GM12801 (cell line): ENCODE results near the gene LEF1.

Experiments used
- TF ChIP-seq, protein P1 (sequence below): IDR thresholded peaks from one replicate; pipeline ENCODE4 v1.5.1; 2011; ENCODE audit warnings: control low read depth; ENCODE audit not compliant: insufficient read length; ENCODE audit errors: extremely low read depth

The LEF1 gene

DNA sequence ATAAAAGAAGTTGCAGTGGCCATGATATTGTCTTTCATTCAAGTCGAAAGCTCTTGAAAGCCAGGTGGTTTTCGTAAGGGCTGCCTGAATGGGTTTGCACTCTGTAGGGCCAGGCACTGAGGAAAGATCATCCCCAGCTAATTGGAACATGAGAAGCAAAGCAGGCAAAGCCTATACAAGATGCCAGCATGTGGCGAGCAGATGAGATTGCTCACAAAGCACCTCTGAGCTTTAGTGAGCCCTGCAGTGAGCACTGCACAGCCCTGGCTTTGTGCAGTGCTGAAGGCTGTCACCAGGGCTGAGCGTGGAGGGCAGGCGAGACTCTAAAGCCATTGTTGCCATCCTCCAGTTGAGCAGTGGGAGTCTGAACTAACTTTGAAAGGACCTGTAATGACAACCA lies 125.2 kb downstream of the LEF1 start:
- TF ChIP-seq, protein P1, sequence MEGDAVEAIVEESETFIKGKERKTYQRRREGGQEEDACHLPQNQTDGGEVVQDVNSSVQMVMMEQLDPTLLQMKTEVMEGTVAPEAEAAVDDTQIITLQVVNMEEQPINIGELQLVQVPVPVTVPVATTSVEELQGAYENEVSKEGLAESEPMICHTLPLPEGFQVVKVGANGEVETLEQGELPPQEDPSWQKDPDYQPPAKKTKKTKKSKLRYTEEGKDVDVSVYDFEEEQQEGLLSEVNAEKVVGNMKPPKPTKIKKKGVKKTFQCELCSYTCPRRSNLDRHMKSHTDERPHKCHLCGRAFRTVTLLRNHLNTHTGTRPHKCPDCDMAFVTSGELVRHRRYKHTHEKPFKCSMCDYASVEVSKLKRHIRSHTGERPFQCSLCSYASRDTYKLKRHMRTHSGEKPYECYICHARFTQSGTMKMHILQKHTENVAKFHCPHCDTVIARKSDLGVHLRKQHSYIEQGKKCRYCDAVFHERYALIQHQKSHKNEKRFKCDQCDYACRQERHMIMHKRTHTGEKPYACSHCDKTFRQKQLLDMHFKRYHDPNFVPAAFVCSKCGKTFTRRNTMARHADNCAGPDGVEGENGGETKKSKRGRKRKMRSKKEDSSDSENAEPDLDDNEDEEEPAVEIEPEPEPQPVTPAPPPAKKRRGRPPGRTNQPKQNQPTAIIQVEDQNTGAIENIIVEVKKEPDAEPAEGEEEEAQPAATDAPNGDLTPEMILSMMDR: no peak

DNA sequence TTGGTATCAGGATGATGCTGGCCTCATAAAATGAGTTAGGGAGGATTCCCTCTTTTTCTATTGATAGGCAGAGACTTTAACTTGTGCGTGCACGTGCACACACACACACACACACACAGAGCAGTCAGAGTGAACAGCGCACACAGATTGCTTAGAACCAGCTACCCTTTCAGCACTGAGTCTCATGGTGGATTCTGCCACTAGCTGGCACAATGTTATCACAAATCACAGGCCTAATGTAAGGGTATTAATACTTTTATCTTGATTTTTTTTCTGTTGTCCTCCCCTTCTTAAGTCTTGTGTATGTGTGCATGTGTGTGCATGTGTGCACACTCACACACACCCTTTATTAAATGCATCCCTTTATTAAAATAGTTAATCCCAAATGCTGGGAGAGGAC lies 125.8 kb downstream of the LEF1 start:
- TF ChIP-seq, protein P1: no peak

DNA sequence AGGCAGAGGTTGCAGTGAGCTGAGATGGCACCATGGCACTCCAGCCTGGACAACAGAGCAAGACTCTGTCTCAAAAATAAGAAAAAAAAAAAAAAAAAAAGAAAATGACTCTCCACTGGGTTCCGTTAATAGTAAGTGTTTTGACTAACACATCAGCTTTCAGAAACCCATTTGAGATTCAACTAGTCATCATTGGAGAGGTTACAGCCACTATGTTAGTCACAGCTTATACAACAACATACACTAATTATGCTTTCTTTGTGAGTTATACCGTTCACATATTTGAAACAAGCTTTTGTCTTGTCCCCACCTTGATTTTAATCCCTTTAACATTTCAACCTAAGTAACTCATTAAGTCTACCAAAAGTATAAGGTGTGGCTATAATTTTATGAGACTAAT lies 130.8 kb downstream of the LEF1 start:
- TF ChIP-seq, protein P1: no peak

DNA sequence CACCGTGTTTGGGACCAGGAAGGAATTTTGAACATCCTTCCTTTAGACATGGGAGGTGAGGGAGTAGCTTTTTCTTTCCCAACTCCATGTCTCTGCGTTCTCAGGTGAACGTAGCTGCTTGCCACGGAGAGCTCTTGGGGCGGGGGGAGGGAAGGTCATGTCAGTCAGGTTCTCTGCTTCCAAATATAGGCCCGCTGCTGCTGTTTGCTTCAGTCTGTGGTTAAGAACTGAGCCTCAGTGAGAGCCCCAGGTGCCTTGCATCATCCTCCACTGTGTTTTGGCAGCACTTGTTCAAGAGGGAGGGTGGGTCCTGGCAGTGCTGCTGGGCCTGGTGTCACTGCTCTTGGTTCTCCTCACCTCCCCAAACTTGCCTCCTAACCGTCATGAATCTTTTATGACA lies 132.5 kb downstream of the LEF1 start:
- TF ChIP-seq, protein P1: no peak

DNA sequence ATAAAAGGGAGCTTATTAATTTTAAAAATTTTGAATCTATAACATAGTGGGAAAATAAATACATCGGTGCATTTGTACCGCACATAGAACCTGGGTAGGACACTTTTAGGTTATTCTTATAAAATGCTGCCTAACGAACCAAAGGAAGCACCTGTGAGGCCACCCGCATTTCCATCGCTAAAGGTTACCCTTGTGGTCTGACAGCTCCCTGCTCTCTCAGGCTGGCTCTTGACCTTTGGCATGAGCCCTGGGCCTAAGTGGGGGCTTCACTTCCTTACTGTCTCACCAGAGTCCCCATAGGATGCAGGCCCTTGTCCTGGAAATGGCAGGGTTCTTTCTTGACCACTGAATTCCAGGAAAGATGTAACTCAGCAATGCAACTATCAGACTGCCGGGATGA lies 133.0 kb downstream of the LEF1 start:
- TF ChIP-seq, protein P1: no peak

DNA sequence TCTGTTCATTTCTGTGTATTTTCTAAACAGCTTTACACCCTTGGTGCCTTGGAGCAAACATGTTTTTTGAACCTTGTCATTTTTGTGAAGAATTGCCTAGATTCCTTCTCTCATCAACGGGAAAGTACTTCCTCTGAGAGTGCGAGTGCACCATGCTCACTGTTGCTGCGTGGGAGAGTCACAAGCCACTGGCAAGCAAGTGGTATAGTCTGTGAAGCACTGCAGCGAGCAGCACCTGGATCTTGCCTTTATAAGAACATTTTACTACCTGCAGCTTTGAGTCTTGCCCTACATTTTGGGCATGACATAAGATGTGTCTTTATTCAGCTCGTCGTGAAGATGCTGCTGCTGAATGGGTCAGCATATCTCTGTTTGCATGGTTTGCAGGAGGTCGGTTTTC lies 134.2 kb downstream of the LEF1 start:
- TF ChIP-seq, protein P1: no peak

DNA sequence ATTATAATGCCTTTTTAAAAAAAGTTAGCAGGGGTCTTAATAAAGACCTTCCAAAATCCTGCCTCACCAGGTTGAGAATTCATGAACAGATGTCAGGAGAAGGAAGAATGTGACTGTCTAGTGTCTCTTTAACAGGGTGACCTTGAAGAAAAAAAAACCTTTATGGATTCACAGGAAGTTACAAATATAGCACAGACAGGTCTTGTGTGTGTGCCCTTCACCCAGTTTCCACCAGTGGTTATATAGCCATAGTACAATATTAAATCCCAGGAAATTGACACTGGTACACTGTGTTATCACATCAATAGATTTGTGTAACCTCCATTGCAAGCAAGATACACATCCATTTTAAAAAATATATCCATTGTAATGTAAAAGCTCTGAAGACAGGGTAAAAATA lies 135.4 kb downstream of the LEF1 start:
- TF ChIP-seq, protein P1: no peak
